ENCODE measurements around the gene ZNF738.
"Not testable (repeated sequence)": the region's sequence is repeated elsewhere in the genome, so short reads cannot be mapped to it uniquely, and the experiment has no call there.

ZNF738 gene

GRCh38 chr19:21358768-21359451, at the start of gene ZNF738:
Gene ZNF738 (plus strand): TSS chr19:21359000. CDS start chr19:21359141, 141 bp downstream.
- peak; percentile 93 for DNase-seq

DNA sequence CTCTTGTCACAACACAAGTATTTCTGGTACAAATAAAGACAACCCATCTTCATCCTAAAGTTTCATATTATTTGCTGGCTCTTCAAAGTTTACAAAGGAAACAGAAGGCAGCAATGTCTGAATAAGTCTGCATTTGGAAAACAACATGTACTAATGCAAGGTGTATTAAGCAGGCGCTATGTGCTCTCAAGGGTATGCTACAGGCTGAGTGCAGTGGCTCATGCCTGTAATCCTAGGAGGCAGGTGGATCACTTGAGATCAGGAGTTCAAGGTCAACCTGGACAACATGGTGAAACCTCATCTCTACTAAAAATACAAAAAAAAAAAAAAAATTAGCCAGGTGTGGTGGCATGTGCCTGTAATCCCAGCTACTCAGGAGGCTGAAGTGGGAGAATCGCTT, 46.0 kb upstream of the ZNF738 start:
- DNase-seq = not testable (repeated sequence)

- no peak for DNase-seq
These were observed 44.1 kb upstream of the ZNF738 start for GRCh38 chr19:21314676-21315075.

DNA sequence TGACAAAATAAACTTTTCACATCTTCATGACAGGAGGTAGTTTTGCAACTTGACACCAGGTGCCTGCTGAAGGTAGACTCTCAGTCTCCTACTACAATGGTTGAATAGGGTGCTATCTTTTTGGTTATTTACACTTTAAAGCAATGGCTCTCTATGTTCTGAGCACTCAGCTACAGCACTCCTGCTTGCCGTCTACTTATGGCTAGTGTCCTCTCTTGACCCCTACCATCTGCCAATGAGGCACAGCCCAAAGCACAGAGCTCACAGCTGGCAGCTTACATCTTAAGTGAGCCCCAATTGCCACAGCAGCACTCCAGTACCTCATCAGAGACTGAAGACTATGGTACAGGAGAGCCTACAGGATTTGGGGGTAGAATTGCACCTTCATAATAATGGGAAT, 41.0 kb upstream of the ZNF738 start:
- DNase-seq = no peak

DNA sequence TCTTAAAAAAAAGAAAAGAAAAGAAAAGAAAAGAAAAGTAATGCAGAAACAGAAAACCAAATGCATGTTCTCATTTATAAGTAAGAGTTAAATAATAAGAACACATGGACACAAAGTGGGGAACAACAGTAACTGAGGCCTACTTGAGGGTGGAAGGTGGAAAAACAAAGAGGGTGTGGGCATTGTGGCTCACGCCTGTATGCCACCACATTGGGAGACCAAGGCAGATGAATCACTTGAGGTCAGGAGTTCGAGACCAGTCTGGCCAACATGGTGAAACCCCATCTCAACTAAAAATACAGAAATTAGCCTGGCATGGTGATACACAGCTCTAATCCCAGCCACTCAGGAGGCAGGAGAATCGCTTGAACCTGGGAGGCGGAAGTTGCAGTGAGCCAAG, 37.7 kb upstream of the ZNF738 start:
- no peak for DNase-seq

GRCh38 chr19:21321996-21322395, 36.8 kb upstream of the ZNF738 start:
- DNase-seq = no peak

- DNase-seq = no peak
These were observed 36.3 kb upstream of the ZNF738 start for GRCh38 chr19:21322528-21322927.

GRCh38 chr19:21323000-21323399, 35.8 kb upstream of the ZNF738 start:
- DNase-seq = no peak

- no peak for DNase-seq
These were observed 32.6 kb upstream of the ZNF738 start for GRCh38 chr19:21326169-21326568.

GRCh38 chr19:21328406-21328805, 30.4 kb upstream of the ZNF738 start:
- DNase-seq = peak; percentile 38

DNA sequence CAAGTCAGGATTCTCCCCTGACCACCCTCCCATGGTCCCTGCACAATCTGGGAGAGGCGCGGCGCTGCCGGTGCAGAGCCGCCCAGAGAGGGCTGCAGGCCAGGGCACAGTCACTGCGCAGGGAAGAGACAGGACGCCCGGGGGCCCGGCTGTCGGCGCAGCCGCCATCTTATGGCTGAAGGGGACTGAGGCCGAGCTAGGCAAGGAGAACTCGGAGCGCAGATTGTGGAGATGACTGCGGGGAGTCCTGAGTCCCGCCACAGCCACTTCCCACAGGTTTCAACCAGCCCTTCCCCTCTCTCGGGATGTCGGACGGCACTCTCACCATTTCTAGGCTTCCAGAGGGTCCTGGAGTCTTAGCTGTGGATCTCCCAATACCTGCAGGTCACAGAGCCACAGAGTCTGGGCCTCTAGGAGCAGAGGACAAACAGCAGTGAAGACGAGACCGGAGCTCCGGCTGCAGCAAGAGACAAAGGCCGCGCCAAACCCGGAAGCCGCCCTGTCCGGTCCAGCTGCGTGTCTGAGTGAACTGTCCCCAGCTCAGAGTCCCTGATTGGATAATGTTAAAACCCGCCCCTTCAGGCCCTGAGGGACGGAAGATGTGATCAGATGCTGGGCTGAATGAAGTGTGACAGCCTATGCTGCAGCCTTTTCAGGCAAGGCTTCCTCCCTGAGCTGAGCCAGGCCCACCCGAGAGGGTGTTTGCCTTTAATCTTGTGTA, 29.8 kb upstream of the ZNF738 start, which contains the start of gene ZNF708:
ZNF708 (minus strand) TSS at position 526 of the 721 bp plus-strand sequence; CDS start at position 328, 198 bp downstream.
- DNase-seq = peak; percentile 85

GRCh38 chr19:21335721-21336120, 23.1 kb upstream of the ZNF738 start:
- DNase-seq = no peak

DNA sequence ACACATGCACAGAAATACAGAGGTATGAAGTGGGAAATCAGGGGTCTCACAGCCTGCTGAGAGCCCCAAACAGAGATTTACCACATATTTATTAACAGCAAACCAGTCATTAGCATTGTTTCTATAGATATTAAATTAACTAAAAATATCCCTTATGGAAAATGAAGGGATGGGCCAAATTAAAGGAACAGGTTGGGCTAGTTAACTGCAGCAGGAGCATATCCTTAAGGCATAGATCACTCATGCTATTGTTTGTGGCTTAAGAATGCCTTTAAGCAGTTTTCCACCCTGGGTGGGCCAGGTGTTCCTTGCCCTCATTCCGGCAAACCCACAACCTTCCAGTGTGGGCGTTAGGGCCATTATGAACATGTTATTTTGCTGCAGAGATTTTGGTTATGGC, 14.0 kb upstream of the ZNF738 start:
- not testable (repeated sequence) for DNase-seq

- DNase-seq = no peak
These were observed 6.0 kb upstream of the ZNF738 start for GRCh38 chr19:21352830-21353229.

DNA sequence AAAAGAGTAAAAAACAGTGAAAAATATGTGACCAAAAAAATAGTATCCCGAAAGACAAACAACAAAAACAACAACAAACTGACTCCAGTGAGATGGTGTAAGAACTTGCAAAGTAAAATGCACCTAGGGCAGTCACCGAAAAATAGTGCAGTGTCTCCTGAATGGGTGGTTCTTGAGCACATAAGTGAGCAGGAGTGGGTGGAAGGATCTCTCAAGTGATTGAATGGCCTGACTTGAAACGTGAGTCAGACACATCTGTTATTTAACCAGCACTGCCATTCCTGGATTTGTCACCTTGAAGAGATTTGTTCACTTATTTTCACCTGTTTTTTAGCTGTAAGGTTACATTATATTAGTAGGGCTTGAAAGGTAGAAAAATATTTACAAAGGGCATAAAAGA, 3.5 kb downstream of the ZNF738 start:
- no peak for DNase-seq

DNA sequence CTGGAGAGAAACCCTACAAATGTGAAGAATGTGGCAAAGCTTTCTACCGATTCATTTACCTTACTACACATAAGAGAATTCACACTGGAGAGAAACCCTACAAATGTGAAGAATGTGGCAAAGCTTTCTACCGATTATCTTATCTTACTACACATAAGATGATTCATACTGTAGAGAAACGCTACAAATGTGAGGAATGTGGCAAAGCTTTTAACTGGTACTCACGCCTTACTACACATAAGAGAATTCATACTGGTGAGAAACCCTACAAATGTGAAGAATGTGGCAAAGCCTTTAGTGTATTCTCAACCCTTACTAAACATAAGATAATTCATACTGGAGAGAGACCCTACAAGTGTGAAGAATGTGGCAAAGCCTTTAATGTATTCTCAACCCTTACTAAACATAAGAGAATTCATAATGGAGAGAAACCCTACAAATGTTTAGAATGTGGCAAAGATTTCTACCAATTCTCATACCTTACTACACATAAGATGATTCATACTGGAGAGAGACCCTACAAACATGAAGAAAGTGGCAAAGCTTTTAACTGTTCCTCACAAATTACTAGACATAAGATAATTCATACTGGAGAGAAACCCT, 25.3 kb downstream of the ZNF738 start:
- no peak for DNase-seq

DNA sequence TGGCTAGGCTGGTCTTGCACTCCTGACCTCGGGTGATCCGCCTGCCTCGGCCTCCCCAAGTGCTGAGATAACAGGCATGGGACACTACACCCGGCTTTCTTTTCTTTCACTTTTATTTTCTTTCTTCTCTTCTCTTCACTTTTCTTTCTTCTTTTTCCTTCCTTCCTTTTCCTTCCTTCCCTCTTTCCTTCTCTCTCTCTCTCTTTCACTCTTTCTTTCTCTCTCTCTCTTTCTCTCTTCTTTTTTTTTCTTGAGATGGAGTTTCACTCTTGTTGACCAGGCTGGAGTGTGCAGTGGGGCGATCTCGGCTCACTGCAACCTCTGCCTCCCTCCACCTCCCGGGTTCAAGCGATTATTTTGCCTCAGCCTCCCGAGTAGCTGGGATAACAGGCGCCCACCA, 37.3 kb downstream of the ZNF738 start:
- DNase-seq = no peak

DNA sequence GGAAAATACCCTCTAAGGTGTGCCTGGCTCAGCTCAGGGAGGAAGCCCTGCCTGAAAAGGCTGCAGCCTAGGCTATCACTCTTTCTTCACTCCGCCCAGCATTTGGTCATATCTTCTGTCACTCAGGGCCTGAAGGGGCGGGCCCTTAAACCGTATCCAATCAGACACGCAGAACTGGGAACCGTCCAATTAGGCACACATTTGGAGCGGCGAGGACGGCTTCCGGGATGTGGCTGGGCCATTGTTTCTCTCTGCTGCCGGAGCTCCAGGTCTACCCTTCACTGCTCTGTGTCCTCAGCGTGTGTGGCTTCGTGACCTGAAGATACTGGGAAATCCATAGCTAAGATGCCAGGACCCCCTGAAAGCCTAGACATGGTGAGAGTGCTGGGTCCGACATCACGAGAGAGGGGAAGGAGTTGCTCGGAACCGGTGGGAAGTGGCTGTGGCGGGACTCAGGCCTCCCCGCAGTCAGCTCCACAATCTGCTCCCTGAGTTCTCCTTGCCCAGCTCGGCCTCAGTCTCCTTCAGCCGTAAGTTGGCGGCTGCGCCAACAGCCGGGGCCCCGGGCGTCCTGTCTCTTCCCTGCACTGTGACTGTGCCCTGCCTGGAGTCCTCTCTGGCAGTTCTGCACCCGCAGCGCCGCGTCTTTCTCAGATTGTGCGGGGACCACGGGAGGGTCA, 38.2 kb downstream of the ZNF738 start, which contains the start of gene ZNF493:
ZNF493 (plus strand) TSS at position 241 of the 680 bp plus-strand sequence; CDS start at position 346, 105 bp downstream.
- peak; percentile 96 for DNase-seq

GRCh38 chr19:21398851-21399250, 40.1 kb downstream of the ZNF738 start:
- DNase-seq = no peak

GRCh38 chr19:21402303-21402985, 43.6 kb downstream of the ZNF738 start:
- no peak for DNase-seq

DNA sequence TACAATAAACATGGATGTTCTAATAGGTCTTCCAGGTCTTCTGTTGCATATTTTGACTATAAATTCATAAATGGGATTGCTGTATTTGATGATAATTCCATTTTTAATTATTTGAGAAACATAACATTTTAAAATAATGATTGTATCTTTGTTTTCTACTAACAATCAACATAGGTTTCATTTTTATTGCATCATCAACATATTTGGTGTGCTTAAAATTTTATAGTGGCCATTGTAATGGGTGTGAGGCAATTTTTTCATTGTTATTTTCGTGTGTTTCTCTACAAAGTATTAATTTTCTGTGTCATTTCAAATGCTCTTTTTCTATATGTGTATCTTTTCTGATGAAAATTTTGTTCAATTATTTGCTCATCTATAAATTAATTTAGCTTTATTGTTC, 51.4 kb downstream of the ZNF738 start:
- no peak for DNase-seq

DNA sequence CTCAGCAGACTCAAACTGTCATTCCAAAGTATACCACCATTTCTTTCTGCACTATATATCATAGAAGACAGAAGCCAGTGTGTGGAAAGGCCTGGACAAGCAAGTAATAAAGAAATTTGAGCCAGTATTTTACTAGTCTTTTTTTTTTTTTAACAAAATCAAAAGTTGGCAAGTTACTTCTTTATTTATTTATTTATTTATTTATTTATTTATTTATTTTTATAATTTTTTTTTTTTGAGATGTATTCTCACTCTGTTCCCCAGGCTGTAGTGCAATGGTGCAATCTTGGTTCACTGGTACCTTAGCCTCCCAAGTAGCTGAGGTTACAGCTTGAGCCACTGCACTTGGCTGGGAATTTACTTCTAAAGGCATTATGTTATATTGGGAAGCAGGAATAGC, 63.4 kb downstream of the ZNF738 start:
- no peak for DNase-seq

All from NCI-H2171 treated with DMSO at 0.1 percent for 48 hours (cell line).